Suppressor macrophage treated with lipopolysaccharide for 4 hours (primary cell): ENCODE results near the gene LMBR1.
"Not testable (repeated sequence)": the region's sequence is repeated elsewhere in the genome, so short reads cannot be mapped to it uniquely, and the experiment has no call there.

Experiments
- DNase-seq: peaks from one replicate; pipeline ENCODE4 v3.0.0-alpha.2; 2020

LMBR1 gene

DNA sequence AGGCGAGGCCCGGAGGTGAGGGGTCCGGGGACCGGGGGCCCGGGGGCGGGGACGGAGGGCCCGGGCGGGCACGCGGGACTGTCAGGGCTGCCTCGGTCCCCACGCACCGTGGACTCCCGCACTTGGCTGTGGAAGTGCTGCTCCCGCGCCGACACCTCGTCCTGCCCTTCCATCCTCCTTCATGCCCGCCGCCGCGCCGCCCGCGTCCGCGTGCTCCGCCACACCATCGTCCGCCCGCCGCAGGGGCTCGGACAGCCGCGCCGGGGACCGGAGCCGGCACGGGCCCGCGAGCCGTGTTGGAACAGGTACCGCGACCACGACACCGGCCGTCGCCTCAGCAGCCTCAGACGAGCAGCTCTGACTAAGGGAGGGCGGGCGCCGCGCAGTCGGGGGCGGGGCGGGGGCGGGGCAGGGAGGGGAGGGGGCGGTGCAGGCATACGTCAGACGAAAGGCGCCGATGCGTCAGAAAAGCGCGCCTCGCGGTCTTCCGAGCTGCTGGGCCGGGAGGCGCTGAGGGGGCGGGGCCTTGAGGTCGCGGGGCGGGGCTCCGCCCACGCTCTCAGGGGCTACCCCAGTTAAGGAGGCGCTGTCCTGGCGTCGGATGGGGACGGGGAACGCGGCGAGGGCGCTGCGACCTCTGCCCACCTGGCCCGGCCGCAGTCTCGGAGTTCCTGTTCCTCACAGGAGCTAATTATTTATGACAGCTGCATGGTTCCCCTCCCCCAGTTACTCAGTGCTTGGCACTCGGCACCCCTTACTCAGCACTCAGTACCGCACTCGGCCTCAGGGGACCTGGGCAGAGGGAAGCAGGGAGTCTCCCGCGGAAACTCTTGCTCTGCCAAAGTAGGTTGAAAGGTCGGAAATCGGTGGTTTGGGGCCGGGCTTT, at the start of gene LMBR1:
TSS of gene LMBR1 (minus strand) at position 363 of the 886 bp plus-strand sequence. CDS start at position 173, 190 bp downstream.
- DNase-seq = peak; percentile 99

DNA sequence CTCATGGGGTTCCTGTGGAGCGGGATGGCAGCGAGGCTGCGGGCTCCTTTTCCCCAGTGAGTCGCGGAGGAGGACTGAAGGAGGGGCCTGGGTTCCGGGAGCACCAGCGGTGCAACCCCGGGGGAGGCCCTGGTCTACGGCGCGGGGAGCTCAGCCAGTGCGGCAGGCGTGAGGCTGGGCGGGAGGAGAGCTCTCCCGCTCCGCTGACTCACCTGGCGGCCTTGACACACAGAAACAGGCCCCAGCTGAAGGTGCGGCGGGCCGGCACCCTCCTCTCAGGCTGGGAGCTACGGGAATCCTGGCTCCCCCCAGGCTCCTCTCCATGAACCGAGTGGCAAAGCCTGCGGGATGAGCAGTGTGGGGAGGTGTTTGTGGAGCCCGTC, 49.7 kb upstream of the LMBR1 start:
- no peak for DNase-seq

- DNase-seq = no peak
These were observed 48.6 kb upstream of the LMBR1 start for GRCh38 chr7:156941393-156942182.

DNA sequence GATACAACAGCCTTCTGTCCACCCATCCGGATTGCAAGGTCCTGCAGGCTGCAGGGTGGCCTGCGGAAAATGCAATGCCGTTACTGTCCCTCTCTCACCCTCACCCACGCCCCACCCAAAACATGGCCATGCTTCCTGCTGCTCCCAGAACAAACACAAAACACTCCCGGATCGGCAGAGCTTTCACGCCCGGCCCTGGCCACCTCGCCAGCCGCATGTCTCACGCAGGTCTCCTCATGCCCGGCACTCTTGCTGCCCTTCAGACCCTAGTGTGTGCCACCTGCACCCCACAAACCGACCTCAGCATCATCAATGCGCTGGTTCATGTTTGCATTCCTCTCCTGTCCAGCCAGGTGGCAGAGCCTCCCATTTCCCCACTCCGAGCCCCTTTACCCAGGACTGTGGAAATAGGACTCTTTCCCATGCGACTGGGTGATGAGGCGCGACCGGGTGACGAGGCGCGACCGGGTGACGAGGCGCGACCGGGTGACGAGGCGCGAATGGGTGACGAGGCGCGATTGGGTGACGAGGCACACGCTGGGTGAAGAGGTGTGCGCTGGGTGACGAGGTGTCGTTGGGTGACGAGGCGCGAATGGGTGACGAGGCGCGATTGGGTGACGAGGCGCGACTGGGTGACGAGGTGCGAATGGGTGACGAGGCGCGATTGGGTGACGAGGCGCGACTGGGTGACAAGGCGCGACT, 47.6 kb upstream of the LMBR1 start:
- no peak for DNase-seq

- DNase-seq = not testable (repeated sequence)
These were observed 43.8 kb upstream of the LMBR1 start for GRCh38 chr7:156936766-156937165.

GRCh38 chr7:156935250-156935649, 42.3 kb upstream of the LMBR1 start:
- DNase-seq = no peak

- DNase-seq = no peak
These were observed 39.0 kb upstream of the LMBR1 start for GRCh38 chr7:156932006-156932405.

DNA sequence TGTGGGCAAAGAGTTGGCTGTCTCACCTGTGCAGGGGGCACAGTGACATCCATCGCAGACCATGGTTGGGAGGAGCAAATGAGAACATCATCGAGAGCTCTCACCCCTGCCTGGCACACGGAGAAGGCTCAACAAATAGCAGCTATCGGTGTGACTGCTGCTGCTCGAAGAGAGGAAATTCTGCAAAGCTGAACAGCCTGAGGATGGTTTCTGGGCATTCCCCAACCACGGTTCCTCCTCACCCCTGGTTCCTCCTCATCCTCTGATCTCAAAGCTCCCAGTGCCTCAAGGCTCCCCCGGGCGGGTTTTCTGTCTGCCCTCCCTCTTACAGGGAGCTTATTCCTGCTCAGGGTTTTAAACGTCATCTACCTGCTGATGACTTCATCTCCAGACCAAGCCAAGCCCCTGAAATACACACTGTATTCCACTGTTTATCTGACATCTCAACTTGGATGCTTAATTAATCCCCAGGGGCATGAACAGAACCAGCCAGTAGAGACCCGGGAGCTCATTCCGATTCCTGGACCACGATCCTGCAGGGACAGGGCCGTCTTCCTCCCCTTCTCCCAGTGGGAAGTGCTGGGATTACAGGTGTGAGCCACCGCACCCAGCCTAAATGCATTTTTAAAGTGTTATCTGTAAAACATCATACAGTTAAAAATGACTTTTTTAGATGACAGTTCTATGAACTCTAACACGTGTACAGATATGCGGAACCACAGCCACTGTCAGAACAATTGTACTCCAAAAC, 37.0 kb upstream of the LMBR1 start:
- DNase-seq = no peak

- DNase-seq = no peak
These were observed 35.4 kb upstream of the LMBR1 start for GRCh38 chr7:156928406-156928747.

- DNase-seq = no peak
These were observed 34.8 kb upstream of the LMBR1 start for GRCh38 chr7:156927571-156928405.

DNA sequence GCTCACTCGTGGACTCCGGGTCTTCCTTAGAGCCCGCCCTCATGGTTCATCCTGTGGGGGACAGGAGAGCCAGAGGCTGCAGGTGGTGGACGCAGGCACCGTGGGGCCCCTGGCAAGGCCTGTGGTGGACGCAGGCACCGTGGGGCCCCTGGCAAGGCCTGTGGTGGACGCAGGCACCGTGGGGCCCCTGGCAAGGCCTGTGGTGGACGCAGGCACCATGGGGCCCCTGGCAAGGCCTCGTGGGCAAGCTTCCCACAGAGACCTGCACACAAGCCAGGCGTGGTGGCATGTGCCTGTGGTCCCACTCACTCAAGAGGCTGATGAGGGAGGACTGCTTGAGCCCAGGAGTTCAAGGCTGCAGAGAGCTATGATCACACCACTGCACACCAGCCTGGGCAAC, 32.8 kb upstream of the LMBR1 start:
- not testable (repeated sequence) for DNase-seq

- DNase-seq = not testable (repeated sequence)
These were observed 29.3 kb upstream of the LMBR1 start for GRCh38 chr7:156922304-156922703.

GRCh38 chr7:156920487-156921373, 27.7 kb upstream of the LMBR1 start:
- DNase-seq = not testable (repeated sequence)

DNA sequence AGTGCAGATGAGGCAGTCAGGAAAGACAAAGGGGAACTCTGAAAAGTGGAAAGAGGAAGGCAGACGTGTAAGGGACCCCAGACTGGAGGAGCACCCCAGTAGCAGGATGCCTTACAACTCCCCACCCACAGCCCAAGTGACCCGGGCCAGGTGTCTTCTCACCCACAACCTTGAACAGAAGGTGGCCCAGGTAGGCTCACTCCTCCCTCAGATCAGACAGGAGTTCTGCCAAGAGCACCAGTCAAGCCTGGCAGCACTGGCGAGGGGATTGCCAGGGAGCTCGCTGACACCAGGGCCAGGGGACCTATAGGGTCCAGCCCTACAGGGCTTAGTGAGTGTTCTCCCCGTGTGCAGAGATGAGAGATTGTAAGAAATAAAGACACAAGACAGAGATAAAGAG, 27.1 kb upstream of the LMBR1 start:
- no peak for DNase-seq

DNA sequence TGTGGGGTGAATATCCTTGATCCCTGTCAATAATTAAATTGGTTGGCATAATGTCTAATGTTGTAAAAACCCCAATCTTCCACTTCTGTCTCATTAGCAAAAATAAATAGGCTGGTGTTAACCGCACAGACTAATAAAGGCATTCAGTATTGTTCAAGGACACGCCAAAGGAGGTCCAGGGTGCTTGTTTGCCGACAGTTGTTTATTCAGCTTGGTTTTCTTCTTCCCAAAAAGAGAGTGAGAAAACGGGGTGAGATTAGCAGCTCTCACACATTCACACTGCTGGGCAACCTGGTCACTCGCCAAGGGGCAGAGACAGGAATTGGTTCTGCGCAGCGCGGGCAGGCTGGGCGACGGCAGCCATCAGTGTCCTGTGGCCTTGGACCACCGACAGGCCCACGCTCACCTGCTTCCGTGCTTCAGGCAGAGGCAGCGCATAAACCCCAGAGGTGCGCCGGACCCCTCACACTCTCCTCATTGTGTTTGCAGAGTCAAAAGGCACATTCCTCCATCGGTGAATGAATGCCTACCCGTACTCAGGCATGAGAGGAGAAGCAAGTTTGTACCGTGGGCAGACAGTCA, 26.2 kb upstream of the LMBR1 start:
- DNase-seq = no peak

- no peak for DNase-seq
These were observed 25.7 kb upstream of the LMBR1 start for GRCh38 chr7:156918635-156919034.

- not testable (repeated sequence) for DNase-seq
These were observed 16.7 kb upstream of the LMBR1 start for GRCh38 chr7:156909574-156910252.

DNA sequence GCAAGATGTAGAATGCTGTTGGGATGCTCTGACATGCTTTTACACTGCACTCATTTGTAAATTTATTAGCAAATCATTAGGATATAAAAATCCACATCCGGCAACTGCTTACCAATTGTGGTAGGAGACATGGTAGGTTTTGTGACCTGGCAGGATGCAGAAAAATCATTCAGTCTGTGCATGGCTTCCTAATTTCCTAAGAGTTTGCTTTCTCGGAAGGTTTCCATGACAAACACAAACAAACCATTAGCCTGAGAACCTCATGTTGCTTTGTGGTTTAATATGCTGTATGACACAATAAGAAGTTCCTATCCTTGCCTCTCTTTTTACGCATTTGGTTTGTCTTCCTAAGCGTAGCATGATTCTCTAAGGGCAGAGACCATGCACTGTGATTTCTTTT, 14.7 kb upstream of the LMBR1 start:
- DNase-seq = no peak

DNA sequence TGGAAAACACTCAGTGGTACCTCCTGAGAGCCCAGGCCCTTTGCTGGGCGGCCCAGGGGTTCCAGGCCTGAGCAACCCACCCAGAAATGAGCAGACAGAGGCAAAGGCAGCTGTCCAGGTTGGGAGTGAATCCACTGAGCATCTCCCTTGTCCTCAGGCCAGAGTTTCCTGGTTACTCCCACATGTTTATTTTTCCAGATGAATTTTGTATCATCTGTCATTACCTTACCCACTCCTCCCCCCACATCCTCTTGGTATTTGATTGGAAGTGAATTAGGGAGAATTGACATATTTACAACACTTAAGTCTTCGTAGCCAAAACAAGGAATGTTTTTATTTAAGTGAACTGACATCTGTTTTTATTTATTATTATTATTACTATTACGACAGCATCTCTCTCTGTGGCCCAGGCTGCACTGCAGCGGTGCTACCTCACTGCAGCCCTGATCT, 13.2 kb upstream of the LMBR1 start:
- DNase-seq = no peak
